GM18870 (cell line): ENCODE data around the gene OR2T27.
A peak's percentile ranks its signal among the peaks of the same experiment; 100 is the strongest.
"Not testable (repeated sequence)": the region's sequence is repeated elsewhere in the genome, so short reads cannot be mapped to it uniquely, and the experiment has no call there.

Source experiments
- ATAC-seq: cut with Tn5 transposase; IDR thresholded peaks from one replicate; pipeline ENCODE4 v1.9.1; 2021; ENCODE audit warnings: moderate library complexity; ENCODE audit not compliant: unreplicated experiment

OR2T27 gene

DNA sequence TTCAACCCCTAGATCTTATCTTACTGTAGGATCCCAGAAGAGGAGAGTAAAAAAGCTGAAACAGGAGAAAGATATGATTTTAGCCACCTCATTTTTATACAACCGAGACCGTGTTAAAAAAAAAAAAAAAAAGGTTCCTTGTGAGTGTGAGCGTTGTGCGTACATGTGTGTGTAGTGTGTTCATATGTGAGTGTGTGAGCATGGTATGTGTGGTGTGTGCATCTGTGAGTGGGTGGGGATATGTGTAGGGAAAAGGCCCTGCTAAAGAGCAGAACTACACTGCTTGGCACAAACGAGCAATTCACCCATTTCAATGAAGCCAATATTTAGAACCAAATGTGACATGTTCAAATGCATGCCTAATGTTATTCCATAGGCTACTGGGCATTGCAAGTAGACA lies 13.7 kb downstream of the OR2T27 start:
- ATAC-seq = not testable (repeated sequence)

DNA sequence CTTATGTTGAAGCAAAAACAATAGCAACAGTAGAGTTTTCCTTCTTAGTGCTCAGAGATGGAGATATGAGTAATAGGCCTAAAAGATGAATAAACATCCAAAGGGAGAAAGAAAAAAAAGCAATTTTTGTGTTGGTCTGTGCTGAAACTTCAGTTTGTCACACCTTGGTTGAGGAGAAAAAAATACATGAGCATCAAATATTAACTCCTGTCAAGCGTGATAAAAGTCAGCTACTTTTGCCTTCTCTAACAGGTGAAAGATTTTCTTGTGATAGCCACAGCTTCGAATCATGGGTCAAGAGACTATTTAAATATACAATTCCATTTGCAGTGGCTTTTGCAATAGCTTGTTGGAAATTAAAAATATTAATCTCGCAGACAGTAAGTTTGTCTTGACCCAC lies 14.4 kb downstream of the OR2T27 start:
- peak; percentile 42 for ATAC-seq

DNA sequence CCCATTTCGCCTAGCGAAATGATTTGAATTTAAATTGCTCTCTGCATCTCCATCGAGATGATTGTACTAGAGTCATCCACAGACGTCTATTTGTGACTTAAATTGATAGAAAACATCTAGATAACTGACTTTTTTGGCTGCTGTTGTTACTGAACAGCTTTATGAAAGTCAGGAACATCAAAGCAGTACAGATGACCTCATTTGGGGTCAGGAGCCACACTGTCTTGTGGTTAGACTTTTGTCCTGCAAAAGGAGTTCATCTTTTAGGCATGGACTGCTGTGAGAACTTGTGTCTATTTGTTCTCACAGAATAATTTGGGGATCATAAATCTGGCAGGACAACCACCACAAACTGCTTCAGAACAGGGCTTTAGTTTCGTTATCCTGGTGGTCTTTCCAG lies 15.7 kb downstream of the OR2T27 start:
- peak; percentile 41 for ATAC-seq

DNA sequence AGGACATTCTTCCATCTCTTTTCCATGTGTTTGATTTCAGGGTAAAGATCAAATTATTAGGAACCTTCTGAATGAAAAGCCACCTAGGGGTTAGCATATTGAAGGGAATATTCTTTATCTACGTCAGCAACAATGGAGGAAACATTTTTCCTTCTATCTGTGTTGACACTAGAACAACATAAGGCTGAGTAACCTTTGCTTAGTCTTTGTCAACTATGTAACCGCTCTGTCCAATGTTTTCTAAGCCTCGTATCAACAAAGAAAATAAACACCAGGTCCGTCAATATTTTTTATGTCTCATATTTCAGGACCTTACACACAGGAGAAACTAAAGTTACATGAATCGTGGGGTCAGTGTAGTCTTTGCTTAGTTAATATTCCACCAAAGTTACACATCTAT lies 18.7 kb downstream of the OR2T27 start:
- ATAC-seq = not testable (repeated sequence)

DNA sequence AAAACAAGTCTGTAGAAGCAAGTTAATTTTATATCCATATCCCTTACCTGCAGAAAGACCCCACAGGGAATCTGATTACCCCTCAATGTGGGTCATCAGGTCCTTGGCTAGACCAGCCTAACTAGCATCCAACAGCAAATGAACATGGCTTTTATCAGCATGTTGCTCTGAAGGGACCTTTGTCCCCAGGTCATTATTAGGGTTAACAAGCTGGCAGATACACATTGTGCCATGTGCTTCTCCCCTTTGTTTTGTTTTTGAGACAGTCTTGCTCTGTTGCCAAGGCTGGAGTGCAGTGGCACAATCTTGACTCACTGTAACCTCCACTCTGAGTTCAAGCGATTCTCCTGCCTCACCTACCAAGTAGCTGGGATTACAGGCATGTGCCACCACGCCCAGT lies 20.3 kb downstream of the OR2T27 start, which contains the start of gene OR2T11:
OR2T11 (minus strand) TSS at position 101 of the 400 bp plus-strand sequence. CDS start 7,963 bp downstream, outside the sequence.
- ATAC-seq = not testable (repeated sequence)

DNA sequence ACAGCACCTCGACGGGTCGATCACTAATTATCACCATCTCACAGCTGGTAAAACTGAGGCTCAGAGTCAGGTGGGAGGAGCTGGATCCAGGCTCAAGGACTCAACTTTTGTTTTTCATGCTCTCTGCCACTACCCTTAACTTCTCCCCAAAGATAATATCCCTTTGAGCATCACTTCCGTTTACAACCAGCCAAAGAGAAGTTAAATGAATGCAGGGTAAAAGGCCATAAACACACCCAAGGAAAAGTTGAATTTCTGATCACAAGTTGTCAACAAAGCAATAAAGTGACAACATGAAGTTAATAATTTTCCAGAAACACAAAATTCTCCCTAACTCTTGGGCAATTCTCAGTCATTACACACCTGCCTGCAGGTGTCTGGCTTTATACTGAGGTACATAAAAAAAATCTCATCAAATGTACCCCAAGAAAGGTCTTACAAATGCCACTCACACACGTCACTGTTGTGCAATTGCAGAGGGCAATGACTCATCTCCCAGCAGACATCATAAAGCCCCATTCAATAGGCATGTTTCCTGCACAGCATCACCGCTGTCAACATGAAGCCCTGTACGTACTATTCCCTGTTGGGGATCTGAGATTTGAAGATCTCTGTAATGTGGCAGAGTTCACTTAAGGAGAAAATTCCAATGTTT lies 23.8 kb downstream of the OR2T27 start:
- peak; percentile 74 for ATAC-seq

DNA sequence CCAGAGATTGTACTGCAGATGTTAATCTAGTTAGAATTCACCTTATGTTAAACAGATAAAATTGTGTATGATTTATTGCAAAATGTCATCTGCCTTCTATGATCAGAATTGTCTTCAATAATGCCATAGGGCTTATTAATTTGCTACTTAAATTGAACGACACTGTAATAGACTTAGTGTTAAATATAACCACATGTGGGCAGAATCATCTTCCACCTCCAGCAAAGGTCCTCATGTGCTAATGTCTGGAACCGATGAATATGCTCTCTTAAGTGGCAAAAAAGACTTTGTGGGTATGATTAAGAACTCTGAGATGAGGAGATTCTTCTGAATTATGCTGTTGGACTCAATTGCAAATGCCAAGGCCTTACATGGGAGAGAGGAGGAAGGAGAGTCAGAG lies 24.8 kb downstream of the OR2T27 start:
- ATAC-seq = no peak

DNA sequence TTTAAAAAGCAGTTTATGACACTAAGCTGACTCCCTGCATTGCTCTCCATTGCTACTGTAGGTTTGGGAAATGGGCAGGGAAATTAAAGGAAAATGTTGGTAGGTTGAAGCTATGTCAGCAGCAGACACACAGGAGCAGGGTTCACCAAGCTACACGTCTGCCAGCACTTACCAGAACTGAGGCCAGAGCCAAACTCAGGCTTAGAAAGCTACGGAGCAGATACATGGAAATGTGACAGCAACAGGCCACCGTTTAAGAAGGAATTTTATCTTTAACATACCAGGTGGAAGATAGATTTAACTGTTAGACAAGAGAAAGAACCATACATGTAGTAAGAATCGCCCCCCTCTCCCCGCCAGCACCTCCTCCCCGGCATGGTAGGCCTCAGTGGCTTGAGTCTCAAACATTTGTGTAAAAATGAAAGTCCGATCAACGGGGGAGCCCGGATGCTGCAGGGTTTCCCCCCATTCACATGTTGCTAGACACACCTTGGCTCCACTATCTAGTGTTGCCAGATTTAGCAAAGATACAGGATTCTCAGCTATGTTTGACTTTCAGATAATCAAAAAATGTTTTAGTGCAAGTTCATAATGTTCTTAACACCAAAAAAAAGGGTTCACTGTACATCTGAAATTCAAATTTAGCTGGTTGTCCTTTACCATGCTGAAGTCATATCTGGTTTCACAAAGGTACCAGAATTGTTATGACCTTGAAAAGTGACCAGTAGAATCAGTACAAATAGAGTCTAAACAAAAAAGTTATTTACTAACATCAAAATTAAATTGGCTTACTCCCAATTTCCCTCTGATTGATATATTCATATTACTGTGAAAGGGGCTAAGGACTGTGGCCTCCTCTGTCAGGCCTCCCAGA lies 27.1 kb downstream of the OR2T27 start:
- peak; percentile 86 for ATAC-seq

DNA sequence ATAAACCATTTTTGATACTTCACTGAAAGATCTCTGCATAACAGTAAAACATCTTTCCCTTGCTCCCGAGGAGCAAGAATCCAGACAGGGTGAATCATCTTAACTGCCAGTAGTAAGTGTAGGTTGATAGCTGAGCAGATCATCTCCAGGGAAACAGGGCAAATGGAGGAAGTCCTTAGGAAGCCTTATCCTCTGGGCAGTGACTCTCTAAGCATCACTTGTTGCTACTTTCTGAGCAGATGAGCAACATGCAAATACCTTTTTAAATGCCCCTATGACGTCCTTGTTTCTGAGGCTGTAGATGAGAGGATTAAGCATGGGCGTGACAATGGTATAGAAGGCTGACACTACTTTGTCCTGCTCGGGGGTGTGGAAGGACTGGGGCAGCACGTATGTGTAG lies 29.4 kb downstream of the OR2T27 start:
- no peak for ATAC-seq

DNA sequence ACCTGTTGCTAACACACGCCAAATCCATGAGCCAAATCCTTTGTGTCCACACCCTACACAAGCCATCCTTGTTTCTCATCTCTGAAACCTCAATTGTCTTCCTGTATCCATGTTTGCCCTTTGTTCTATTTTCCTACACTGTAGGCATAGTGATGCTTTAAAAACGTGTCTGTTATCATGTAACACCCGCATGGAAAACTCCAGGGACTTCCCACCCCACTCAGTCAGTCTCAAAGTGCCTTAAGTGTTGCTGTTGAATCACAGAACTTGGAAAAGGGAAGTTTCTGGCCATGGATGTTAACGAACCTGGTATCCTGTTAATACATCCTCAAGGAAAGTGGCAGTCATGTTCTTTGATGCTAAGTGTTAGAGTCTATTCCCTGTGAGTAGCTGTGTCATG lies 30.2 kb downstream of the OR2T27 start:
- no peak for ATAC-seq

DNA sequence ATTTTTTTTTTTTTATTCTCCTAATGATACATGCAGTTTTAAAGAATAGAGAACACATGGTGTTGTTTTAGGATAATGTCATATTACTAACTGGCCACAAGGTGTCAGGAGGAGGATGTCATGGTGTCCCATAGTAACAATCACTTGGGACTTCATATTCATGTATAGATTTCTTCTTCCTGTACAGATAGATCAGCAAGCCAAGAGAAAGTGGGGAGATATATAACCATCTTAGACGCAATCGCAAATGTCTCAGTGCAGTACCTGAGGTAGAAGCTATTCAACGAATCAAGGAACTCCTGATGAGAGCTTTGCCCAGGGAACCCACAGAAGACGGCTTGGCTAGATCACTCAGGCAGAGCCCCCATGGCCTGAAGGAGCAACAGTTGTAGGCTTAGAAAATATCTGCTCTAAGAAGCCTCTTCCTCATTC lies 32.7 kb downstream of the OR2T27 start:
- ATAC-seq = peak; percentile 96

DNA sequence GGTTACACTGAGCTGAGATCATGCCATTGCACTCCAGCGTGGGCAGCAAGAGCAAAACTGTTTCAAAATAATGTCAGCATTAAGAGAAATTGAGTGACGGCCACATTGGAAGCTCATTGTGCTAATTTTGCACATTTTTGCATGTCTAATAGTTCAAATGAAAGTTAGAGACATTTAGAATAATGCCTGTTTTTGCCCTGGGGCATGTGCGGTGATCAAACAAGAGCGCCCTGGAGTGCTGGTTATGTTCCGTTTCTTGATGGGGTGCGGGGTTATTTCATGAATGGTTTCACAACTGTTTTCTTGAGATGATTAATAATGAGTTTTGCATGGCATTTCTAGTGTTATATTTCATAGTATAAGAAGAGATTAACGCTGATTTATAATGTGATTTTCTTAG lies 33.6 kb downstream of the OR2T27 start:
- ATAC-seq = no peak

DNA sequence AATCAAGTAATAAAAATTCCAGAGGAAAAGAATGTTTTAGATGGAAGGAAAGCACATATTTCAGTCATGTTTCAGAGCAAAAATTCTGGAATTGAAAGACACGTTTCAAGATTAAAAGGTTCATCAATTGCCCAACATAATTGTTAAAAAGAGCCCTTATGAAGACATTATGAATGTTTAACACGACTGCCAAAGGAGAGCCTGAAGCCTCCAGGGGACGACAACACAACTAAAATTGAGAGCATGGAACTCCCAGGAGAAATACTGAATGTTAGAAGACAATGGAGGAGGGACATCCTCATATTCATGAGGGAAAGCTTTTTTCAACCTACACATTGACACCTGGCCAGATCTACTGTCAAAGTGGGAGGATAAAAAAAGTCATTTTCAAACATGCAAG lies 36.5 kb downstream of the OR2T27 start:
- no peak for ATAC-seq

DNA sequence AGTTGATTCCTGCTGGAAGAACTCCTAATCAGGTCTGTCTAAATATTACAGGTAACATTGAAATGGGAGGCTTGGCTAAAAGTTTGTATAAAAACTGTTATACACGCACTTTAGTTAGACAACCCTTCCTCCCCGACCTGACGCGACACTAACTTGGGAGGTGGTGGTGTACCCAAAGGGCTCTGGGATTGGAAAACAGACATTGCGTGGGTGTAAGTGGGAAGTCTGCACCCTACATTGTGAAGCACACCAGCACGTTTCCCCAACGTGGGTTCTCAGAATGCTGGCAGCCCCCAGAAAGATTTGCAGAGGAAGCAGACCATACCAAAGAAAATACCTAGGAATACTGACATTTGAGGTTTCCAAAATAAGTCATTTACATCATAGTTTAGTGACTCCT lies 37.2 kb downstream of the OR2T27 start:
- no peak for ATAC-seq

DNA sequence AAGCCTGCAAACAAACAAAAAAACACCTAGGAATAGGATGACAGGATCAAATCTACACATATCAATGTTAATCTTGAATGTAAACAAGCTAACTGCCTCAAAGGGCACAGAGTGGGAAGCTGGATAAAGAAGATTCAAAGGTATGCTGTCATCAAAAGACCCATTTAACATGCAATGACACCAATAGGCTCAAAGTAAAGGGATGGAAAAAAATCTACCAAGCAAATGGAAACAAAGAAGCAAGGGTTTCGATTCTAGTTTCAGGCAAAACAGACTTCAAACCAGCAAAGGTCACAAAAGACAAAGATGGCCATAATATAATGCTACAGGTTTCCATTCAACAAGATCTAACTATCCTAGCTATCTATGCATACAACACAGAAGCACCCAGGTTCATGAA lies 41.6 kb downstream of the OR2T27 start:
- ATAC-seq = peak; percentile 74

DNA sequence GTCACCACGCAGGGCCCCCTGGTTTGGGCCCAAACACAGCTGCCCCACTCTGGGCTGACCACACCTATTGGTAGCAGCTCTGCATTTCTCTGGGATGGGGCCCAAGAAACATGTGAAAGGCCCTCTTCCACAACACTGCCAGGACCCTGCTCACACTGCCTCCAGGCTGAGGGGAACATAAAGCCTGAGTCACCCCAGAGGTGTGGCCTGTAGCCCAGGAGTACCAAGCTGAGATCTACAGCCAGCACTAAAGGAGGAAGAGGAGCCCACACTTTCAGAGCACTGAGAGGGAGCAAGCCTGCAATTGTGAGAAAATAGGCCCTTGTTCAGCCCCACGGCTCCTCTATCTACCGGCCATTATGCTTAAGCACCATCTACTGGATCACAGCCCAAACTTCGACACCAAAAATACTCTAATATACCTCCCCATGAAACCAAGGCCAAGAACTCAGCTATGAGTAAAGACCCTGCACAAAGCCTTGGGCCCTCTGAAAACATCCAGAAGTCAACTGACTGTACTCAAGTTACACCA lies 43.4 kb downstream of the OR2T27 start:
- no peak for ATAC-seq

DNA sequence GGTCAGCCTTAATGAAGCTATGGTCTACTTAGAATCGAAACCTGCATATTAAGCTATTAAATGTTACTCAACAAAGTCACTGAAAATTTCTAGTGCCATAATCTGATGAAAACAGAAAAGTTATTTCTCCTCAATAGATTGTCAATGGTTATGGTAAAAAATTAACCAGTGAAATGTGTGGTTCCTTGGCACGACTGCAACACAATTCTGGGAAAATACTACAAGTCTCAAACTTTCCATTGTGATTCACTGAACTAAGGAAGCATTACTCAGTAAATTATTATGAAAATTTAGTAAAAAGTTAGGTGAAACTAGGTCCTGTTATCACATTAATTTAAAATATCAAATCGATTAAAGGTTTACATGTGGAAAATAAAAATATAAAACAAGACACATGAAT lies 45.0 kb downstream of the OR2T27 start:
- no peak for ATAC-seq
